IgD-negative memory B cell (primary cell): ENCODE results near the gene RBP5. TPM values are rescaled to one million over a fixed set of nuclear protein-coding genes. Genes with fewer than 3 reads are reported as not detected.
"Not testable (repeated sequence)": the region's sequence is repeated elsewhere in the genome, so short reads cannot be mapped to it uniquely, and the experiment has no call there.

Experiments
- H3K27ac Mint-ChIP-seq, 3 donors: one replicate each; pipeline ENCODE4 v1.8.0; 2020 to 2022; ENCODE audit warnings: mild to moderate bottlenecking in 3 of 3, mixed read lengths in 3 of 3, moderate library complexity in 1 of 3
- H3K27me3 Mint-ChIP-seq: one replicate; pipeline ENCODE4 v1.8.0; 2021; ENCODE audit warnings: mixed read lengths
- H3K36me3 Mint-ChIP-seq: one replicate; pipeline ENCODE4 v1.8.0; 2020; ENCODE audit warnings: mild to moderate bottlenecking, mixed read lengths
- H3K4me1 Mint-ChIP-seq, 3 donors: one replicate each; pipeline ENCODE4 v1.8.0; 2020 to 2022; ENCODE audit warnings: mixed read lengths in 3 of 3, mild to moderate bottlenecking in 1 of 3
- H3K4me3 Mint-ChIP-seq, 4 donors: one replicate each; pipeline ENCODE4 v1.8.0; 2020 to 2022; ENCODE audit warnings: mild to moderate bottlenecking in 4 of 4, mixed read lengths in 4 of 4, moderate library complexity in 3 of 4
- H3K9me3 Mint-ChIP-seq, 3 donors: one replicate each; pipeline ENCODE4 v1.8.0; 2020 to 2021; ENCODE audit warnings: mixed read lengths in 3 of 3, mild to moderate bottlenecking in 1 of 3
- polyA plus RNA-seq: library from polyadenylated mRNA; unstranded; fragments of 300-500 nt; fragmentation: Illumina TruSeq; gene quantifications from one replicate; pipeline ENCODE4 v1.2.3, GENCODE V29; 2021

Gene RBP5
- polyA plus RNA-seq, 1 donor from 2014 or later = not detected

DNA sequence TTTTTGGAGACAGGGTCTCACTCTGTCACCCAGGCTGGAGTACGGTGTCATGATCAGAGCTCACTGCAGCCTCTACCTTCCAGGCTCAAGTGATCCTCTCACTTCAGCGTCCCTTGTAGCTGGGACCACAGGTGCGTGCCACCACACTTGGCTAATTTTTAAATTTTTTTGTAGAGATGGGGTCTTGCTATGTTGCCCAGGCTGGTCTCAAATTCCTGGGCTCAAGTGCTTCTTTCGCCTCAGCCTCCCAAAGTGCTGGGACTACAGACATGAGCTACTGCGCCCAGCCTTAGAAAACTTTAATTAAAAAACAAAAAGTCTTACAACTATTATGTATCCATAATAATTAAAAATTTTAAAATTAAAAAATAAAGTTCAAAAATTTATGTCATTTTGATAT is 21.5 kb downstream of the RBP5 start:
- H3K4me3 Mint-ChIP-seq = peak overlapping the region in 2 of 4 donors; percentile 68 to 80
- peak overlapping the region in 1 of 3 donors; percentile 59 for H3K27ac Mint-ChIP-seq
- H3K9me3 Mint-ChIP-seq = peaks cover 0 to 12% (median 0%) of the 10 kb centered on the region in 3 donors
- not testable (repeated sequence) for H3K27me3 Mint-ChIP-seq
- H3K4me1 Mint-ChIP-seq = peaks cover 9 to 24% (median 24%) of the 10 kb centered on the region in 3 donors
- peaks cover 12% of the 10 kb centered on the region for H3K36me3 Mint-ChIP-seq

DNA sequence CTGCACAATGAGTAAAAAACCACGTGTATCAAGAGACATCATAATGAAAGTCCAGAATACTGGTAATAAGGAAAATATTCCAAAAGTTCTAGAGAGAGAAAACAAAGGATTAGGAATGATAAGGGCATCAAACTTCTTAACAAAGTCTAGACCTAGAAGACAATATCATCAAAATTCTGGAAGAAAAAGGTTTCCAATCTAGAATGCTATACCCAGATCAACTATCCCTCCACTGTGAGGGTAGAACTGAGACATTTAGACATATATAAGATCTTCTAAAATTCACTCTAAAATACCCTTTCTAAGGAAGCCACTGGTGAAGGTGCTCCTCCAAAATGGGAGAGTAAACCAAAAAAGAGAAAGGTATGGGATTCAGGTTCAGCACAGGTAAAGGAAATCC is 22.6 kb downstream of the RBP5 start:
- Mint-ChIP-seq H3K27ac (peak overlapping the region in 2 of 3 donors; percentile 59 to 72), H3K4me1 (peaks cover 10 to 24% (median 24%) of the 10 kb centered on the region in 3 donors), H3K4me3 (peak overlapping the region in 2 of 4 donors; percentile 57 to 80), H3K27me3 (no peaks in the 10 kb centered on the region), H3K9me3 (peaks cover 0 to 12% (median 0%) of the 10 kb centered on the region in 3 donors), H3K36me3 (peaks cover 12% of the 10 kb centered on the region)

- Mint-ChIP-seq H3K27ac (peak overlapping the region in 1 of 3 donors; percentile 41), H3K4me3 (no peak overlapping the region), H3K36me3 (peaks cover 12% of the 10 kb centered on the region), H3K4me1 (peaks cover 9 to 24% (median 13%) of the 10 kb centered on the region in 3 donors), H3K9me3 (peaks cover 0 to 12% (median 0%) of the 10 kb centered on the region in 3 donors), H3K27me3 (no peaks in the 10 kb centered on the region)
Observed at GRCh38 chr12:7103837-7104584, 24.7 kb downstream of the RBP5 start.

- Mint-ChIP-seq H3K4me3 (no peak overlapping the region), H3K36me3 (peaks cover 14% of the 10 kb centered on the region), H3K4me1 (peaks cover 5 to 19% (median 8%) of the 10 kb centered on the region in 3 donors), H3K27ac (no peak overlapping the region), H3K9me3 (peaks cover 0 to 12% (median 0%) of the 10 kb centered on the region in 3 donors), H3K27me3 (no peaks in the 10 kb centered on the region)
Observed at GRCh38 chr12:7102582-7102981, 26.1 kb downstream of the RBP5 start.

DNA sequence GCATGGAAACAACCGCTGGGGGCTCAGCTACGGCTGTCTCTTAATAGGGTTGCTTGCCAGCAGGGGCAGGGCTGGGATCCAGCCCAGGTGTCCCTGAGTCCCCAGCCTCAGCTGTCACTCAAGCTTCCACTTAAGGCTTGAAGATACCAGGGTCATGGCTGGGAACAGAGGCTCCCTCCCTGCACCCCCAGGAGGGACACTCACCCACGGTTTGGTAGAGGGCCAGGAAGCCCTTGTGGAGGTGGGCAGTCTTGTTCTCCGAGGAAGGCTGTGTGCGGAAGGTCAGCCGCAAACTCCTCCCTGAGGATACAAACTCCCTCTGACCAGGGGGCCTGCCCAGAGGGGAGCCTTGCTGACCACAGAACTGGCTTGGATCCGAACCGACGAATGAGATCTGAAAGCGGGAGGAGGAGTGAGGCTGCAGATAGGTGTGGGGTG is 27.0 kb downstream of the RBP5 start:
- H3K4me1 Mint-ChIP-seq = peaks cover 5 to 15% (median 8%) of the 10 kb centered on the region in 3 donors
- peaks cover 0 to 12% (median 0%) of the 10 kb centered on the region in 3 donors for H3K9me3 Mint-ChIP-seq
- H3K27me3 Mint-ChIP-seq = no peaks in the 10 kb centered on the region
- H3K4me3 Mint-ChIP-seq = no peak overlapping the region
- peaks cover 14% of the 10 kb centered on the region for H3K36me3 Mint-ChIP-seq
- no peak overlapping the region for H3K27ac Mint-ChIP-seq

DNA sequence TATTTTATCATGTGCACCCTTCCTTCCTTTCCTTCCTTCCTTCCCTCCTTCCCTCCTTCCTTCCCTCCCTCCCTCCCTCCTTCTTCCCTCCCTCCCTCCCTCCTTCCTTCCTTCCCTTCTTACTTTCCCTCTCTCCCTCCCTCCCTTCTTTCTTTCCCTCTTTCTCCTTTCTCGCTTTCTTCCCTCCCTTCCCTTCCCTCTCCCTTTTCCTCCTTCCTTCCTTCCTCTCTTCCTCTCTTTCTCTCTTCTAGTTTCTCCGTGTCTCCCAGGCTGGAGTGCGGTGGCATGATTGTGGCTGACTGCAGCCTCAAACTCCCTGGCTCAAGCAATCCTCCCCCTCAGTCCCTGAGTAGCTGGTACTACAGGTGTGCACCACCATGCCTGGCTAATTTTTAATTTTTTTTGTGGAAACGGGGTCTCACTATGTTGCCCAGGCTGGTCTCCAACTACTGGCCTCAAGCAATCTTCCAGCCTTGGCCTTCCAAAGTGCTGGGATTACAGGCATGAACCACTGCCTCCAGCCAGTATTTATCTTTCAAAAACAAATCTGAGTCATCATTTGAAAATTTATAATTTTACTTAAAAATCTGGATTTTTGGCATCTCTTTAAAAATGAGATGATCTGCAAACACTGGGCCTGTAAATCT is 27.5 kb downstream of the RBP5 start:
- H3K36me3 Mint-ChIP-seq = peaks cover 14% of the 10 kb centered on the region
- H3K27me3 Mint-ChIP-seq = no peaks in the 10 kb centered on the region
- peaks cover 5 to 12% (median 5%) of the 10 kb centered on the region in 3 donors for H3K4me1 Mint-ChIP-seq
- H3K9me3 Mint-ChIP-seq = peaks cover 0 to 8% (median 0%) of the 10 kb centered on the region in 3 donors
- H3K4me3 Mint-ChIP-seq = no peak overlapping the region
- no peak overlapping the region for H3K27ac Mint-ChIP-seq

GRCh38 chr12:7100239-7100638 is 28.4 kb downstream of the RBP5 start:
- Mint-ChIP-seq H3K4me1 (peaks cover 5% of the 10 kb centered on the region in 3 donors), H3K27me3 (no peaks in the 10 kb centered on the region), H3K36me3 (peaks cover 7% of the 10 kb centered on the region), H3K9me3 (no peaks in the 10 kb centered on the region), H3K27ac (no peak overlapping the region), H3K4me3 (no peak overlapping the region)

DNA sequence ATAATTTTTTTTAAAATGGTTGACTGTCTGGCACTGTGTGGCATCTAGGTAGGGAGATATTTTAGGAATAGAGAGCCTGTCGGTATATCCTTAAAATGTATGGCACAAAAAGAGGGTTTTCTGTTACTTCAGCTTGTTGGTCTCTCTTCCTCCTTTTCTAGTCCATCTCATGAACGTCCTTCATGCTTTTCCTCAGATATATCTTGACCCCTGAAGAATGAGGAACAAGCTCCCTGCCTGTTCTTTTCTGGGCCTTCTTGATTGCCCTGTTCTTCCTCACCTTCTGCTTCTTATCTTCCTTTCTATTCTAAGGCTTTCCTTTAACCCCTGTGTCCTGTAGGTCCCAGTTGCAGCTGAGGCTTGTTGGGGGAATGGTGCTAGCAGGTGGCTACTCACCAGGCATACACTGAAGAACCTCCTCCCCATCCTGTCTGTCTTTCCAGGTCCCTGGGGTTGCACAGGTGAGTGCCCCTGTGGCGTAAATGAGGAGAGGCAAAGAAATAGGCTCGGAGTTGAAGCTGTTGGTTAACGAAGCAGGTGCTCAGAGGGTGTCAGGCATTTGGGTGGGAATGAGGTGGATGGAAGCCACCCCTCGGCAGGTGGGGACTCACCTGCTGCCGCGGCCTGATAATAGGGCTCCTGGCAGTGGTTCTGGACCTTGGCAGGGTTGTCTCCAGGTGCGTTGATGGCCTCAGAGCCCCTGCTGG is 29.2 kb downstream of the RBP5 start:
- Mint-ChIP-seq H3K9me3 (no peaks in the 10 kb centered on the region), H3K27me3 (no peaks in the 10 kb centered on the region), H3K36me3 (peaks cover 7% of the 10 kb centered on the region), H3K4me3 (no peak overlapping the region), H3K27ac (no peak overlapping the region), H3K4me1 (peaks cover 5% of the 10 kb centered on the region in 3 donors)

GRCh38 chr12:7096979-7097378 is 31.7 kb downstream of the RBP5 start:
- Mint-ChIP-seq H3K4me3 (no peak overlapping the region), H3K27me3 (no peaks in the 10 kb centered on the region), H3K36me3 (peaks cover 3% of the 10 kb centered on the region), H3K27ac (no peak overlapping the region), H3K9me3 (no peaks in the 10 kb centered on the region), H3K4me1 (peaks cover 0 to 5% (median 4%) of the 10 kb centered on the region in 3 donors)

- no peaks in the 10 kb centered on the region for H3K27me3 Mint-ChIP-seq
- H3K9me3 Mint-ChIP-seq = no peaks in the 10 kb centered on the region
- H3K27ac Mint-ChIP-seq = no peak overlapping the region
- H3K4me3 Mint-ChIP-seq = no peak overlapping the region
- H3K36me3 Mint-ChIP-seq = peaks cover 3% of the 10 kb centered on the region
- peaks cover 0 to 5% (median 5%) of the 10 kb centered on the region in 3 donors for H3K4me1 Mint-ChIP-seq
Observed at GRCh38 chr12:7096006-7096932, 32.4 kb downstream of the RBP5 start.

GRCh38 chr12:7093892-7094291 is 34.8 kb downstream of the RBP5 start:
- no peaks in the 10 kb centered on the region for H3K9me3 Mint-ChIP-seq
- peaks cover 0 to 5% (median 5%) of the 10 kb centered on the region in 3 donors for H3K4me1 Mint-ChIP-seq
- no peaks in the 10 kb centered on the region for H3K27me3 Mint-ChIP-seq
- no peak overlapping the region for H3K27ac Mint-ChIP-seq
- peaks cover 3% of the 10 kb centered on the region for H3K36me3 Mint-ChIP-seq
- no peak overlapping the region for H3K4me3 Mint-ChIP-seq

DNA sequence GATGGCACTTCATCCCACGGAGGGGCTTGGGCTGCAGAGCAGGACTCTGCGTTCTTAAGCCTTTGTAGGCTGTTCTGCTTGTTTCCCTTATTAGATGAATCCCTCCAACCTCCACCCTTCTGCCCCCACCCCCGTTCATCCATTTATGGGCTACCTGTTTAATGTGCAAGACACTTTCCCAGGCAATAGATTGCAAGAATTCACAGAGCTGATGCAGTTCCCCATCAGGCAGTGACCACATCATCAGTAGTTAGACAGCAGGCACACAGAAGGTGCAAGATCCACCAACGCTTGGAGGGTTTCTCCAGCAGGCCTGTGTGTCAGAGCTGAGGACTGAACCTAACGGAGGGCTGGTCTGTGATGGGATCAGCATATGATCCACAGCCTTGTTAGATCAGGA is 35.2 kb downstream of the RBP5 start:
- Mint-ChIP-seq H3K9me3 (no peaks in the 10 kb centered on the region), H3K4me3 (no peak overlapping the region), H3K27me3 (no peaks in the 10 kb centered on the region), H3K36me3 (peaks cover under 1% of the 10 kb centered on the region), H3K4me1 (peaks cover 0 to 5% (median 5%) of the 10 kb centered on the region in 3 donors), H3K27ac (no peak overlapping the region)

DNA sequence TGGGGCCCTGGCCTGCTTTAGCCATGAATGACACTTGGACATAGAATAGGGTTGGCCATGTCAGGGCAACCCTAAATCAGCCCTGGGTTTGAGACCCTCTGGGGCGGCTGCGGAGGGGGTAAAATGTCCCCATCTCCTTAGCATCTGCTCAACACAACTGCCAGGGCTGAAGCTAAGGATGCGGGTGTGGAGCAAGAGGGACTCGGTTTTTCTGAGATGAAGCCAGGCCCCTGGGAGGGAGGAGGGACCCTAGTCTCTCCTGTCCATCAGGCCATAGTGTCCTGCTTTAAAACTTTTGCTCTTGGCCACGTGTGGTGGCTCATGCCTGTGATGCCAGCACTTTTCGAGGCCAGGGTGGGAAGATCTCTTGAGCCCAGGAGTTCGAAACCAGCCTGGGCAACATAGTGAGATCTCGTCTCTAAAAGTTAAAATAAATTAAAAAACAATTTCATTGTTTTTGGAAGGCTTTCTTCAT is 35.7 kb downstream of the RBP5 start:
- Mint-ChIP-seq H3K9me3 (no peaks in the 10 kb centered on the region), H3K27me3 (no peaks in the 10 kb centered on the region), H3K36me3 (no peaks in the 10 kb centered on the region), H3K4me3 (no peak overlapping the region), H3K4me1 (peaks cover 0 to 5% (median 5%) of the 10 kb centered on the region in 3 donors), H3K27ac (peak overlapping the region in 1 of 3 donors; percentile 62)
